PC-9 (cell line): ENCODE measurements around the gene ZFAND2B. TPM values are rescaled to one million over a fixed set of nuclear protein-coding genes. Genes with fewer than 3 reads are reported as not detected.

Experiments used
- BruUV-seq: library from RNA; stranded (reverse); fragments of 400-500 nt; replicated peaks from 2 replicates; lab custom pipeline; 2021; lab: Mats Ljungman, UMichigan
- CTCF ChIA-PET: fragments of 300-600 bp; sonication (Branson Sonifier 250); formaldehyde crosslinking; loops from one replicate; lab custom pipeline; 2022; ENCODE audit warnings: antibody characterized with exemption; lab: Charles Lee
- POLR2A ChIA-PET: fragments of 300-600 bp; sonication (Branson Sonifier 250); formaldehyde crosslinking; loops from one replicate; lab custom pipeline; 2022; ENCODE audit warnings: antibody characterized with exemption; ENCODE audit not compliant: unreplicated experiment; lab: Charles Lee
- DNase-seq, 2 experiments: peaks; one replicate each; pipeline versions ENCODE4 v3.0.0 to v3.0.0-alpha.2; 2015 to 2022; ENCODE audit warnings: mixed read lengths in 1 of 2
- H2AFZ ChIP-seq: fragments of 200-600 bp; sonication (generic); 2 replicates; pipeline ENCODE4 v1.8.1; 2017; ENCODE audit warnings: antibody characterized with exemption
- H3F3A ChIP-seq: fragments of 200-600 bp; sonication (generic); 2 replicates; pipeline ENCODE4 v1.8.1; 2017; ENCODE audit warnings: antibody characterized with exemption, mild to moderate bottlenecking, low read depth; ENCODE audit not compliant: insufficient read depth
- H3K27ac ChIP-seq: fragments of 200-600 bp; sonication (generic); 2 replicates; pipeline ENCODE4 v1.6.1; 2016; ENCODE audit warnings: mixed run types
- H3K27me3 ChIP-seq: fragments of 200-600 bp; sonication (generic); 2 replicates; pipeline ENCODE4 v1.6.1; 2016; ENCODE audit warnings: low read depth, mixed run types; ENCODE audit not compliant: insufficient read depth
- H3K36me3 ChIP-seq: fragments of 200-600 bp; sonication (generic); 2 replicates; pipeline ENCODE4 v1.6.1; 2016; ENCODE audit warnings: low read depth, mixed run types
- H3K4me1 ChIP-seq: fragments of 200-600 bp; sonication (generic); replicated peaks from 2 replicates; pipeline ENCODE4 v1.6.1; 2016; ENCODE audit warnings: mixed run types; ENCODE audit not compliant: insufficient read depth
- H3K4me2 ChIP-seq: fragments of 200-600 bp; sonication (generic); 2 replicates; pipeline ENCODE4 v1.6.1; 2017; ENCODE audit warnings: mixed run types
- H3K4me3 ChIP-seq: fragments of 200-600 bp; sonication (generic); 2 replicates; pipeline ENCODE4 v1.6.1; 2016; ENCODE audit warnings: mixed run types
- H3K79me2 ChIP-seq: fragments of 200-600 bp; sonication (generic); 2 replicates; pipeline ENCODE4 v1.6.1; 2017; ENCODE audit warnings: low read depth, mixed run types
- H3K9me2 ChIP-seq: fragments of 200-600 bp; sonication (generic); 2 replicates; pipeline ENCODE4 v1.8.1; 2017; ENCODE audit warnings: mild to moderate bottlenecking; ENCODE audit not compliant: insufficient read depth
- H3K9me3 ChIP-seq: fragments of 200-600 bp; sonication (generic); 2 replicates; pipeline ENCODE4 v1.8.1; 2016; ENCODE audit warnings: low read depth; ENCODE audit not compliant: insufficient read depth
- H4K20me1 ChIP-seq: fragments of 200-600 bp; sonication (generic); 2 replicates; pipeline ENCODE4 v1.8.1; 2017; ENCODE audit not compliant: insufficient read depth
- EZH2 ChIP-seq: fragments of 200-600 bp; sonication (generic); IDR thresholded peaks from 2 replicates; pipeline ENCODE4 v1.8.0; 2017; ENCODE audit warnings: antibody characterized with exemption, low read depth
- intact Hi-C: fragments of 100-400 bp; cut with micrococcal nuclease; formaldehyde crosslinking; loops from one replicate; pipeline ENCODE4 v1.10.0; 2022; ENCODE audit not compliant: unreplicated experiment
- total RNA-seq: library from RNA; stranded (reverse); gene quantifications from 2 replicates; pipeline ENCODE4 v1.2.3, GENCODE V29; 2021
- TF ChIP-seq, protein P1 (sequence below): fragments of 200-600 bp; sonication (generic); conservative IDR thresholded peaks from 2 replicates; pipeline ENCODE4 v1.6.1; 2017; ENCODE audit warnings: mixed run types, antibody characterized with exemption, mild to moderate bottlenecking, moderate library complexity

The ZFAND2B gene
- total RNA-seq, 1 experiment from 2014 or later: 24.6 TPM

- Histone ChIP-seq H3K36me3 (peaks cover 22% of the 10 kb centered on the region; the same call in 1 of the 2 replicates), H2AFZ (no peak overlapping the region), H3K4me1 (peaks cover 8% of the 10 kb centered on the region), H3F3A (peaks cover 20% of the 10 kb centered on the region), H3K79me2 (peaks cover 23% of the 10 kb centered on the region), H3K4me3 (no peak overlapping the region), H3K9me2 (no peaks in the 10 kb centered on the region), H3K4me2 (no peak overlapping the region), H4K20me1 (no peaks in the 10 kb centered on the region; the same call in 1 of the 2 replicates), H3K27me3 (no peaks in the 10 kb centered on the region), H3K9me3 (no peaks in the 10 kb centered on the region), H3K27ac (no peak overlapping the region)
- BruUV-seq: no TSS peak
- intact Hi-C loops: no loop called here
- DNase-seq: no peak
- TF ChIP-seq, protein P1, sequence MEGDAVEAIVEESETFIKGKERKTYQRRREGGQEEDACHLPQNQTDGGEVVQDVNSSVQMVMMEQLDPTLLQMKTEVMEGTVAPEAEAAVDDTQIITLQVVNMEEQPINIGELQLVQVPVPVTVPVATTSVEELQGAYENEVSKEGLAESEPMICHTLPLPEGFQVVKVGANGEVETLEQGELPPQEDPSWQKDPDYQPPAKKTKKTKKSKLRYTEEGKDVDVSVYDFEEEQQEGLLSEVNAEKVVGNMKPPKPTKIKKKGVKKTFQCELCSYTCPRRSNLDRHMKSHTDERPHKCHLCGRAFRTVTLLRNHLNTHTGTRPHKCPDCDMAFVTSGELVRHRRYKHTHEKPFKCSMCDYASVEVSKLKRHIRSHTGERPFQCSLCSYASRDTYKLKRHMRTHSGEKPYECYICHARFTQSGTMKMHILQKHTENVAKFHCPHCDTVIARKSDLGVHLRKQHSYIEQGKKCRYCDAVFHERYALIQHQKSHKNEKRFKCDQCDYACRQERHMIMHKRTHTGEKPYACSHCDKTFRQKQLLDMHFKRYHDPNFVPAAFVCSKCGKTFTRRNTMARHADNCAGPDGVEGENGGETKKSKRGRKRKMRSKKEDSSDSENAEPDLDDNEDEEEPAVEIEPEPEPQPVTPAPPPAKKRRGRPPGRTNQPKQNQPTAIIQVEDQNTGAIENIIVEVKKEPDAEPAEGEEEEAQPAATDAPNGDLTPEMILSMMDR: no peak
- TF ChIP-seq EZH2: no peak
- CTCF ChIA-PET: no interaction called here
- POLR2A ChIA-PET: no interaction called here
Observed at GRCh38 chr2:219234331-219234730, 27.7 kb downstream of the ZFAND2B start.

DNA sequence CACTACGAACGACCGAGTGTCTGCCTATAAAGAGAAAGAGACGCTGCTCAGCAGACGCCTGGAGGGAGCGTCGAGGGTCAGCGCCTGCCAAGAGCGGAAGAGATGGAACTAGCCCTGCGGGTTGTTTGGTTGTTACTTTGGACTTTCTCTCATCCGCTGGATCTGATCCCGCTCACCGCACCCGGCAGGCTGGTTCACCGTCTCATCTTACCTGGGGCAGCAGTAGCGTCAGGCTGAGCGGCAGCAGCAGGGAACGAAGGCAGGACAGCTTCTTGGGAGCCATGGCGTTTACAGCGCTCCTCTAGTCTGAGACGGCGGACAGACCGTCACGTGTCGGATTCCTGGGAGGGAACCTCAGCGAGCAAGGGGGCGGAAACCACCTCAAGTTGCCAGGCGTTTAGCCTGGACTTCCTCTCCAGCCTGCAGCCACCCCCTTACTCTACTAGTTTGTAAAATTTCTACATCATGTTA lies 36.7 kb downstream of the ZFAND2B start:
- no TSS peak for BruUV-seq
- Histone ChIP-seq H3K27me3 (no peaks in the 10 kb centered on the region), H2AFZ (no peak overlapping the region), H3K4me1 (peaks cover 25% of the 10 kb centered on the region), H3K4me3 (no peak overlapping the region), H3K4me2 (no peak overlapping the region), H3F3A (peaks cover 16% of the 10 kb centered on the region), H4K20me1 (no peaks in the 10 kb centered on the region), H3K9me3 (no peaks in the 10 kb centered on the region), H3K9me2 (no peaks in the 10 kb centered on the region), H3K79me2 (peaks cover 28% of the 10 kb centered on the region), H3K36me3 (0 out of 2 replicates have a peak, but pooled peaks cover 3% of the 10 kb centered on the region), H3K27ac (no peak overlapping the region)
- TF ChIP-seq EZH2: no peak
- TF ChIP-seq, protein P1: no peak
- intact Hi-C loops: no loop called here
- CTCF ChIA-PET: no interaction called here
- POLR2A ChIA-PET: no interaction called here
- no peak for DNase-seq

DNA sequence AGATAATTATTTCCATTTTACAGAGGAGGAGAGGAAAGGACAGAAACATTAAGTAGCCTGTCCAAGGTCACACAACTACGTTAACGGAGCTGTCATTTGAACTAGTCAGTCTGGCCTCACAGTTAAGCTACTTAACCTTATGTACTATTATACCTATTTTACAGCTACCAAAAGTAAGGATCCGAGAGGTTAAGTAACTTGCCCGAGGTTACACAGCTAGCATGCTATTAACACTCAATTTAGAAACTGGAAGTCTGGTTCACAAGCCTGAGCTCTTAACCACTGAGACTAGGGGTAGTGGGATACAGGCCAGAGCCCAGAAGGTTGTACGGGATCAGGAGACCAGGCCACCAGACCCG lies 38.2 kb downstream of the ZFAND2B start:
- POLR2A ChIA-PET: interaction anchor here (0.5 to 0.8 kb wide), 5 partner anchors 41 to 352 kb away, joined by 4 to 8 read pairs (median 4); no protein-coding TSS in a partner anchor
- peak overlapping the region; percentile 87 for H3K4me2 ChIP-seq
- CTCF ChIA-PET: interaction anchor here (0.7 kb wide), 1 partner anchor 391 kb away, joined by 3 read pairs; no protein-coding TSS in a partner anchor
- no peaks in the 10 kb centered on the region for H4K20me1 ChIP-seq
- no peaks in the 10 kb centered on the region for H3K9me3 ChIP-seq
- peak overlapping the region; percentile 85 for H3K4me3 ChIP-seq
- no peak overlapping the region for H3K27ac ChIP-seq
- H3K4me1 ChIP-seq: peaks cover 40% of the 10 kb centered on the region
- H3K36me3 ChIP-seq: 0 out of 2 replicates have a peak, but pooled peaks cover 3% of the 10 kb centered on the region
- H3K79me2 ChIP-seq: peaks cover 28% of the 10 kb centered on the region
- peak overlapping the region; percentile 95 for H2AFZ ChIP-seq
- TSS peak; percentile 9 for BruUV-seq
- H3F3A ChIP-seq: peaks cover 24% of the 10 kb centered on the region
- H3K9me2 ChIP-seq: no peaks in the 10 kb centered on the region
- DNase-seq: no peak
- TF ChIP-seq, protein P1: no peak
- H3K27me3 ChIP-seq: no peaks in the 10 kb centered on the region
- intact Hi-C loops: no loop called here
